GM23338 (cell line): Measurements from ENCODE around the gene CX3CR1. TPM values are rescaled to one million over a fixed set of nuclear protein-coding genes. Genes with fewer than 3 reads are reported as not detected.

Experiments
- ATAC-seq: fragments of 200-7000 bp; cut with Tn5 transposase; 3 replicates; pipeline ENCODE4 v1.9.1; 2020
- DNase-seq: peaks from one replicate; pipeline ENCODE4 v3.0.0-alpha.2; 2015; ENCODE audit warnings: low spot score
- H2AFZ ChIP-seq: fragments of 200-600 bp; sonication (generic); 2 replicates; pipeline ENCODE4 v1.8.0; 2016; ENCODE audit warnings: antibody characterized with exemption, mild to moderate bottlenecking, moderate library complexity
- H3F3A ChIP-seq: fragments of 200-600 bp; sonication (generic); replicated peaks from 2 replicates; pipeline ENCODE4 v1.8.0; 2017; ENCODE audit warnings: antibody characterized with exemption, mixed run types, low read depth
- H3K27ac ChIP-seq: fragments of 200-600 bp; sonication (generic); 2 replicates; pipeline ENCODE4 v1.6.1; 2016; ENCODE audit warnings: low read depth
- H3K27me3 ChIP-seq: fragments of 200-600 bp; sonication (generic); 2 replicates; pipeline ENCODE4 v1.8.0; 2016; ENCODE audit warnings: mild to moderate bottlenecking, mixed run types, moderate library complexity; ENCODE audit not compliant: insufficient read depth
- H3K36me3 ChIP-seq: fragments of 200-600 bp; sonication (generic); 2 replicates; pipeline ENCODE4 v1.8.0; 2016; ENCODE audit warnings: mild to moderate bottlenecking; ENCODE audit not compliant: insufficient read depth
- H3K4me1 ChIP-seq: fragments of 200-600 bp; sonication (generic); 2 replicates; pipeline ENCODE4 v1.8.0; 2016; ENCODE audit warnings: mild to moderate bottlenecking, moderate library complexity; ENCODE audit not compliant: insufficient read depth
- H3K4me2 ChIP-seq: fragments of 200-600 bp; sonication (generic); 2 replicates; pipeline ENCODE4 v1.7.1; 2017; ENCODE audit warnings: mixed run types
- H3K4me3 ChIP-seq: fragments of 200-600 bp; sonication (generic); 2 replicates; pipeline ENCODE4 v1.6.1; 2016; ENCODE audit warnings: mixed run types
- H3K79me2 ChIP-seq: fragments of 200-600 bp; sonication (generic); replicated peaks from 2 replicates; pipeline ENCODE4 v1.8.0; 2017; ENCODE audit warnings: mild to moderate bottlenecking; ENCODE audit not compliant: insufficient read depth
- H3K9me2 ChIP-seq: fragments of 200-600 bp; sonication (generic); 2 replicates; pipeline ENCODE4 v1.8.0; 2017; ENCODE audit not compliant: insufficient read depth
- H4K20me1 ChIP-seq: fragments of 200-600 bp; sonication (generic); replicated peaks from 2 replicates; pipeline ENCODE4 v1.8.0; 2017; ENCODE audit warnings: mild to moderate bottlenecking; ENCODE audit not compliant: insufficient read depth
- H3K27ac Mint-ChIP-seq: 2 replicates; pipeline ENCODE4 v1.8.0; 2020; ENCODE audit warnings: inconsistent platforms, mild to moderate bottlenecking, moderate library complexity, mixed read lengths
- H3K27me3 Mint-ChIP-seq: 3 replicates; pipeline ENCODE4 v1.8.0; 2022; ENCODE audit warnings: low read depth, mild to moderate bottlenecking, moderate library complexity, mixed read lengths, inconsistent platforms; ENCODE audit not compliant: insufficient read depth, poor library complexity
- H3K36me3 Mint-ChIP-seq: 3 replicates; pipeline ENCODE4 v1.8.0; 2021; ENCODE audit warnings: low read depth, mild to moderate bottlenecking, inconsistent platforms, moderate library complexity, mixed read lengths
- H3K4me1 Mint-ChIP-seq: 3 replicates; pipeline ENCODE4 v1.8.0; 2020; ENCODE audit warnings: mild to moderate bottlenecking, inconsistent platforms, mixed read lengths
- H3K4me3 Mint-ChIP-seq: 3 replicates; pipeline ENCODE4 v1.8.0; 2021; ENCODE audit warnings: moderate library complexity, mild to moderate bottlenecking, inconsistent platforms, mixed read lengths
- H3K9me3 Mint-ChIP-seq: 3 replicates; pipeline ENCODE4 v1.8.0; 2020; ENCODE audit warnings: moderate library complexity, mild to moderate bottlenecking, inconsistent platforms, mixed read lengths
- CREB1 ChIP-seq: fragments of 250-450 bp; sonication (Bioruptor Pico); IDR thresholded peaks from 2 replicates; pipeline ENCODE4 v1.5.0; 2020; ENCODE audit warnings: low read depth, mild to moderate bottlenecking, moderate library complexity
- CTCF ChIP-seq, 2 experiments: fragments of 200-600 bp in 1 of 2; sonication (generic) in 1 of 2; conservative IDR thresholded peaks; 2 replicates each; pipeline versions ENCODE4 v1.5.1 to v1.6.1; 2016 to 2017; ENCODE audit warnings: antibody characterized with exemption in 2 of 2, low read depth in 2 of 2, mild to moderate bottlenecking in 2 of 2, moderate library complexity in 1 of 2
- ETS1 ChIP-seq: IDR thresholded peaks from 2 replicates; pipeline ENCODE4 v1.6.1; 2016; ENCODE audit warnings: antibody characterized with exemption
- EZH2 ChIP-seq: fragments of 200-600 bp; sonication (generic); IDR thresholded peaks from one replicate; pipeline ENCODE4 v1.8.0; 2017; ENCODE audit warnings: antibody characterized with exemption, mild to moderate bottlenecking, low read depth; ENCODE audit not compliant: unreplicated experiment
- EZH2phosphoT487 ChIP-seq: fragments of 200-600 bp; sonication (generic); IDR thresholded peaks from one replicate; pipeline ENCODE4 v1.8.1; 2018; ENCODE audit warnings: antibody characterized with exemption; ENCODE audit not compliant: unreplicated experiment
- JUNB ChIP-seq: IDR thresholded peaks from one replicate; pipeline ENCODE4 v1.6.1; 2016; ENCODE audit warnings: antibody characterized with exemption; ENCODE audit not compliant: unreplicated experiment
- NANOG ChIP-seq: IDR thresholded peaks from 2 replicates; pipeline ENCODE4 v1.6.1; 2016; ENCODE audit warnings: antibody characterized with exemption, borderline replicate concordance
- POLR2AphosphoS5 ChIP-seq: IDR thresholded peaks from 2 replicates; pipeline ENCODE4 v1.6.1; 2016; ENCODE audit warnings: antibody characterized with exemption, low read depth
- REST ChIP-seq: IDR thresholded peaks from one replicate; pipeline ENCODE4 v1.6.1; 2018; ENCODE audit warnings: antibody characterized with exemption; ENCODE audit not compliant: unreplicated experiment
- STAT1 ChIP-seq: IDR thresholded peaks from one replicate; pipeline ENCODE4 v1.6.1; 2016; ENCODE audit warnings: antibody characterized with exemption; ENCODE audit not compliant: unreplicated experiment
- ZNF114 ChIP-seq: fragments of 250-450 bp; sonication (Bioruptor Pico); IDR thresholded peaks from 2 replicates; pipeline ENCODE4 v1.5.0; 2020; ENCODE audit warnings: mild to moderate bottlenecking, moderate library complexity
- ZNF331 ChIP-seq: fragments of 250-450 bp; sonication (Bioruptor Pico); IDR thresholded peaks from 2 replicates; pipeline ENCODE4 v1.5.0; 2020; ENCODE audit warnings: low read depth, mild to moderate bottlenecking, moderate library complexity
- polyA plus RNA-seq: library from polyadenylated mRNA; unstranded; fragments of >200 nt; fragmentation: Nextera tagmentation; extraction: Ambion mirVana; gene quantifications from 2 replicates; pipeline ENCODE4 v1.2.1, GENCODE V29; 2016
- total RNA-seq: library from RNA; depleted of rRNA; stranded (reverse); fragments of >200 nt; shearing (Covaris generic); gene quantifications from 2 replicates; pipeline ENCODE4 v1.2.3, GENCODE V29; 2014
- TF ChIP-seq, protein P1 (sequence below): fragments of 250-450 bp; sonication (Bioruptor Pico); IDR thresholded peaks from 2 replicates; pipeline ENCODE4 v1.5.0; 2020; ENCODE audit warnings: mild to moderate bottlenecking, moderate library complexity

Gene CX3CR1
- total and polyA plus RNA-seq, 2 experiments from 2014 or later: 0.24 to 0.42 TPM

DNA sequence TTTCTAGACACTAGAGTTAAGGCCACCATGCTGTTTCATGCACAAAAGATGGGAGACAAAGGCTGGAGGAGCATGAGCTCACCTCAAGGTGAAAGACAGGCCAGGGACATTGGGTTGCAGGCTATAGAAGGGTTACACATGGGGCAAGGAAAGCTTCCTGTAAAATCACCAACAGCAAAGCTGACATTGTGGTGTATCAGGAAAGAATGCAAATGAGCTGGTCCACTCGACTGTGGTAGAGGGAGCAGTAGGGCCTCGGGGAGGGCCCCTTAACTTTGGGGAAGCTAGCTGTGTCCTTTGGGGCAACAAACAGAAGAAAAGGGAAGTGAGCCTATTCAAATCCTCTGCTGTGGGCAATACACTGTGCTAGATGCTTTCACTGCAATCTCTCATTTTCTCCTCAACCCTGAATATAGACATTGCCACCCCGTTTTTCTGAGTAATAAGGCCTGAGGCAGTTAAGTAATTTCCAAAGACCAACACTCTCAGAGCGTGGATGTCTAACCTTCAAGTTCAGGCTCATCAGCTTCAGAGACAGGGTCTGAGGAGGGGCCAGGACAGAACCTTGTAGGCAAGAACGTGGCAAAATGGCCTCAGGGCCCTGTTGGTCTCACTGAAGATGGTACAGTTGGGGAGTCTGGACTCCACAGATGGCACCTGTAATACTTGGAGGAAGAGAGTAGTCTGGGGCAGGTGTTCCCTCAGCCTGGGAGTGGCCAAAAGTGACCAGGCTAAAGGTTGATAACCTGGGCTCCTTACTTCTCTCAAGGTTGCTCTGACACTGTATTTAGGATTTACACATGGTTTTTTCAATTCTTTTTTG, 24.1 kb downstream of the CX3CR1 start:
- no peaks in the 10 kb centered on the region for H3K27me3 Mint-ChIP-seq

More for the DNA sequence above, 24.1 kb downstream of the CX3CR1 start:
- Histone ChIP-seq H3F3A (no peaks in the 10 kb centered on the region), H3K9me2 (no peaks in the 10 kb centered on the region), H3K79me2 (no peaks in the 10 kb centered on the region), H4K20me1 (no peaks in the 10 kb centered on the region), H3K4me3 (no peak overlapping the region), H3K4me2 (no peak overlapping the region), H3K27me3 (no peaks in the 10 kb centered on the region), H3K4me1 (no peaks in the 10 kb centered on the region), H2AFZ (no peak overlapping the region), H3K36me3 (no peaks in the 10 kb centered on the region), H3K27ac (no peak overlapping the region)
- no peak for ATAC-seq
- H3K4me1 Mint-ChIP-seq: peaks cover 2% of the 10 kb centered on the region; the same call in 1 of the 3 replicates
- no peak overlapping the region for H3K27ac Mint-ChIP-seq
- no peak overlapping the region for H3K4me3 Mint-ChIP-seq
- no peak for TF ChIP-seq JUNB
- TF ChIP-seq ZNF331 (CRISPR knock-in tag): no peak
- no peak for TF ChIP-seq STAT1
- TF ChIP-seq REST: no peak
- TF ChIP-seq, protein P1, sequence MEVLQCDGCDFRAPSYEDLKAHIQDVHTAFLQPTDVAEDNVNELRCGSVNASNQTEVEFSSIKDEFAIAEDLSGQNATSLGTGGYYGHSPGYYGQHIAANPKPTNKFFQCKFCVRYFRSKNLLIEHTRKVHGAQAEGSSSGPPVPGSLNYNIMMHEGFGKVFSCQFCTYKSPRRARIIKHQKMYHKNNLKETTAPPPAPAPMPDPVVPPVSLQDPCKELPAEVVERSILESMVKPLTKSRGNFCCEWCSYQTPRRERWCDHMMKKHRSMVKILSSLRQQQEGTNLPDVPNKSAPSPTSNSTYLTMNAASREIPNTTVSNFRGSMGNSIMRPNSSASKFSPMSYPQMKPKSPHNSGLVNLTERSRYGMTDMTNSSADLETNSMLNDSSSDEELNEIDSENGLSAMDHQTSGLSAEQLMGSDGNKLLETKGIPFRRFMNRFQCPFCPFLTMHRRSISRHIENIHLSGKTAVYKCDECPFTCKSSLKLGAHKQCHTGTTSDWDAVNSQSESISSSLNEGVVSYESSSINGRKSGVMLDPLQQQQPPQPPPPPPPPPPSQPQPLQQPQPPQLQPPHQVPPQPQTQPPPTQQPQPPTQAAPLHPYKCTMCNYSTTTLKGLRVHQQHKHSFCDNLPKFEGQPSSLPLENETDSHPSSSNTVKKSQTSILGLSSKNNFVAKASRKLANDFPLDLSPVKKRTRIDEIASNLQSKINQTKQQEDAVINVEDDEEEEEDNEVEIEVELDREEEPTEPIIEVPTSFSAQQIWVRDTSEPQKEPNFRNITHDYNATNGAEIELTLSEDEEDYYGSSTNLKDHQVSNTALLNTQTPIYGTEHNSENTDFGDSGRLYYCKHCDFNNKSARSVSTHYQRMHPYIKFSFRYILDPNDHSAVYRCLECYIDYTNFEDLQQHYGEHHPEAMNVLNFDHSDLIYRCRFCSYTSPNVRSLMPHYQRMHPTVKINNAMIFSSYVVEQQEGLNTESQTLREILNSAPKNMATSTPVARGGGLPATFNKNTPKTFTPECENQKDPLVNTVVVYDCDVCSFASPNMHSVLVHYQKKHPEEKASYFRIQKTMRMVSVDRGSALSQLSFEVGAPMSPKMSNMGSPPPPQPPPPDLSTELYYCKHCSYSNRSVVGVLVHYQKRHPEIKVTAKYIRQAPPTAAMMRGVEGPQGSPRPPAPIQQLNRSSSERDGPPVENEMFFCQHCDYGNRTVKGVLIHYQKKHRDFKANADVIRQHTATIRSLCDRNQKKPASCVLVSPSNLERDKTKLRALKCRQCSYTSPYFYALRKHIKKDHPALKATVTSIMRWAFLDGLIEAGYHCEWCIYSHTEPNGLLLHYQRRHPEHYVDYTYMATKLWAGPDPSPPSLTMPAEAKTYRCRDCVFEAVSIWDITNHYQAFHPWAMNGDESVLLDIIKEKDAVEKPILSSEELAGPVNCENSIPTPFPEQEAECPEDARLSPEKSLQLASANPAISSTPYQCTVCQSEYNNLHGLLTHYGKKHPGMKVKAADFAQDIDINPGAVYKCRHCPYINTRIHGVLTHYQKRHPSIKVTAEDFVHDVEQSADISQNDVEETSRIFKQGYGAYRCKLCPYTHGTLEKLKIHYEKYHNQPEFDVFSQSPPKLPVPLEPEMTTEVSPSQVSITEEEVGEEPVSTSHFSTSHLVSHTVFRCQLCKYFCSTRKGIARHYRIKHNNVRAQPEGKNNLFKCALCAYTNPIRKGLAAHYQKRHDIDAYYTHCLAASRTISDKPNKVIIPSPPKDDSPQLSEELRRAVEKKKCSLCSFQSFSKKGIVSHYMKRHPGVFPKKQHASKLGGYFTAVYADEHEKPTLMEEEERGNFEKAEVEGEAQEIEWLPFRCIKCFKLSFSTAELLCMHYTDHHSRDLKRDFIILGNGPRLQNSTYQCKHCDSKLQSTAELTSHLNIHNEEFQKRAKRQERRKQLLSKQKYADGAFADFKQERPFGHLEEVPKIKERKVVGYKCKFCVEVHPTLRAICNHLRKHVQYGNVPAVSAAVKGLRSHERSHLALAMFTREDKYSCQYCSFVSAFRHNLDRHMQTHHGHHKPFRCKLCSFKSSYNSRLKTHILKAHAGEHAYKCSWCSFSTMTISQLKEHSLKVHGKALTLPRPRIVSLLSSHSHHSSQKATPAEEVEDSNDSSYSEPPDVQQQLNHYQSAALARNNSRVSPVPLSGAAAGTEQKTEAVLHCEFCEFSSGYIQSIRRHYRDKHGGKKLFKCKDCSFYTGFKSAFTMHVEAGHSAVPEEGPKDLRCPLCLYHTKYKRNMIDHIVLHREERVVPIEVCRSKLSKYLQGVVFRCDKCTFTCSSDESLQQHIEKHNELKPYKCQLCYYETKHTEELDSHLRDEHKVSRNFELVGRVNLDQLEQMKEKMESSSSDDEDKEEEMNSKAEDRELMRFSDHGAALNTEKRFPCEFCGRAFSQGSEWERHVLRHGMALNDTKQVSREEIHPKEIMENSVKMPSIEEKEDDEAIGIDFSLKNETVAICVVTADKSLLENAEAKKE (CRISPR knock-in tag): no peak
- TF ChIP-seq EZH2phosphoT487: no peak
- no peak for TF ChIP-seq ETS1
- TF ChIP-seq NANOG: no peak
- TF ChIP-seq ZNF114 (CRISPR knock-in tag): no peak
- TF ChIP-seq POLR2AphosphoS5: no peak
- no peak for TF ChIP-seq CREB1 (CRISPR knock-in tag)
- TF ChIP-seq EZH2: no peak
- TF ChIP-seq CTCF (conservative IDR thresholded peaks at IDR 0.05; ENCODE audit: low read depth in 2 of 2): no peak
- H3K36me3 Mint-ChIP-seq: no peaks in the 10 kb centered on the region
- no peaks in the 10 kb centered on the region for H3K9me3 Mint-ChIP-seq
- DNase-seq: no peak
